Spleen (tissue), 11 donors: ENCODE data around the gene LAMP1. TPM values are rescaled to one million over a fixed set of nuclear protein-coding genes. Genes with fewer than 3 reads are reported as not detected.
"Not testable (repeated sequence)": the region's sequence is repeated elsewhere in the genome, so short reads cannot be mapped to it uniquely, and the experiment has no call there.

Experiments used
- DNase-seq: peaks from one replicate; pipeline ENCODE4 v3.0.0-alpha.2; 2020
- H3K27ac ChIP-seq, 8 donors: fragments of 200-600 bp; sonication (generic) in 7 of 8; 1 replicate in 4 of 8; 2 replicates in 4 of 8; pipeline versions ENCODE4 v1.5.0 to v1.8.0; 2016 to 2021; ENCODE audit warnings: inconsistent platforms in 4 of 8, mild to moderate bottlenecking in 4 of 8, moderate library complexity in 1 of 8
- H3K27me3 ChIP-seq, 7 donors: fragments of 200-600 bp; sonication (generic) in 6 of 7; replicated peaks in 1 of 7; 1 replicate in 4 of 7; 2 replicates in 3 of 7; pipeline versions ENCODE4 v1.5.0 to v1.8.0; 2016 to 2021; ENCODE audit warnings: inconsistent platforms in 3 of 7, mild to moderate bottlenecking in 1 of 7
- H3K36me3 ChIP-seq, 6 donors: fragments of 200-600 bp; sonication (generic) in 5 of 6; 1 replicate in 4 of 6; 2 replicates in 2 of 6; pipeline versions ENCODE4 v1.5.0 to v1.8.0; 2016 to 2021; ENCODE audit warnings: inconsistent platforms in 2 of 6
- H3K4me1 ChIP-seq, 6 donors: fragments of 200-600 bp; sonication (generic) in 5 of 6; 1 replicate in 3 of 6; 2 replicates in 3 of 6; pipeline versions ENCODE4 v1.5.0 to v1.8.0; 2016 to 2021; ENCODE audit warnings: inconsistent platforms in 3 of 6
- H3K4me3 ChIP-seq, 8 donors: fragments of 200-600 bp; sonication (generic) in 7 of 8; 1 replicate in 4 of 8; 2 replicates in 4 of 8; pipeline versions ENCODE4 v1.5.0 to v1.8.0; 2016 to 2021; ENCODE audit warnings: inconsistent platforms in 4 of 8, mild to moderate bottlenecking in 4 of 8, moderate library complexity in 2 of 8
- H3K9me3 ChIP-seq, 8 donors: fragments of 200-600 bp; sonication (generic) in 7 of 8; 1 replicate in 4 of 8; 2 replicates in 4 of 8; pipeline versions ENCODE4 v1.5.0 to v1.8.0; 2016 to 2021; ENCODE audit warnings: inconsistent platforms in 4 of 8
- CTCF ChIP-seq, 11 experiments: fragments of 200-600 bp in 7 of 11; fragments of 450-650 bp in 4 of 11; sonication (generic) in 4 of 11; IDR thresholded peaks in 8 of 11; conservative IDR thresholded peaks in 3 of 11; 1 replicate in 7 of 11; 2 replicates in 4 of 11; pipeline versions ENCODE4 v1.4.0 to v1.8.0; 2016 to 2021; ENCODE audit warnings: antibody characterized with exemption in 11 of 11, inconsistent platforms in 4 of 11, mild to moderate bottlenecking in 1 of 11
- POLR2A ChIP-seq, 3 donors: fragments of 450-650 bp; IDR thresholded peaks; one replicate each; pipeline ENCODE4 v1.5.1; 2017; ENCODE audit warnings: antibody characterized with exemption in 3 of 3, mild to moderate bottlenecking in 1 of 3
- POLR2AphosphoS5 ChIP-seq, 3 donors: sonication (generic); formaldehyde crosslinking; IDR thresholded peaks; one replicate each; pipeline ENCODE4 v1.5.1; 2017; ENCODE audit warnings: antibody characterized with exemption in 3 of 3
- WGBS, 5 donors: extraction: QIAGEN DNeasy Blood & Tissue Kit in 3 of 5; methylation state at CpG; one replicate each; pipeline versions ENCODE4 v1.1.5 to v1.1.7; 2013 to 2018; 5-methylcytosine and 5-hydroxymethylcytosine counted together
- intact Hi-C: fragments of 100-400 bp; cut with DNase I; formaldehyde crosslinking; loops from one replicate; pipeline ENCODE4 v1.15.0; 2023; ENCODE audit warnings: low total_unique reads
- polyA plus RNA-seq, 3 donors: library from polyadenylated mRNA; stranded (reverse); fragments of 200-250 nt; gene quantifications; one replicate each; pipeline ENCODE4 v1.2.1, GENCODE V29; 2013
- total RNA-seq, 7 donors: library from RNA; depleted of rRNA in 3 of 7; stranded (reverse); fragments of >200 nt in 3 of 7; fragmentation: NEBNext Ultra II Directional in 4 of 7; extraction: Animal tissue kit (Norgen Biotek cat#: 25700) in 4 of 7; gene quantifications; one replicate each; pipeline versions ENCODE4 v1.1.0 to v1.2.1, GENCODE V29; 2016 to 2021
- donor health status: healthy with polysubstance abuse.
- donor health status: DM: no; HTN: no; CAD: no; lungs with moderate emphysema.
- donor health status: DM: no; HTN: no; CAD: no.
- donor health status: Bipolar disorder and iron deficiency.
- donor health status: healthy.
- donor health status: DM: no; HTN: no; CAD: no.
- donor health status: DM: yes; HTN: yes; CAD: no.

The LAMP1 gene
- total and polyA plus RNA-seq, 10 donors: 27.0 to 210 (median 141) TPM

DNA sequence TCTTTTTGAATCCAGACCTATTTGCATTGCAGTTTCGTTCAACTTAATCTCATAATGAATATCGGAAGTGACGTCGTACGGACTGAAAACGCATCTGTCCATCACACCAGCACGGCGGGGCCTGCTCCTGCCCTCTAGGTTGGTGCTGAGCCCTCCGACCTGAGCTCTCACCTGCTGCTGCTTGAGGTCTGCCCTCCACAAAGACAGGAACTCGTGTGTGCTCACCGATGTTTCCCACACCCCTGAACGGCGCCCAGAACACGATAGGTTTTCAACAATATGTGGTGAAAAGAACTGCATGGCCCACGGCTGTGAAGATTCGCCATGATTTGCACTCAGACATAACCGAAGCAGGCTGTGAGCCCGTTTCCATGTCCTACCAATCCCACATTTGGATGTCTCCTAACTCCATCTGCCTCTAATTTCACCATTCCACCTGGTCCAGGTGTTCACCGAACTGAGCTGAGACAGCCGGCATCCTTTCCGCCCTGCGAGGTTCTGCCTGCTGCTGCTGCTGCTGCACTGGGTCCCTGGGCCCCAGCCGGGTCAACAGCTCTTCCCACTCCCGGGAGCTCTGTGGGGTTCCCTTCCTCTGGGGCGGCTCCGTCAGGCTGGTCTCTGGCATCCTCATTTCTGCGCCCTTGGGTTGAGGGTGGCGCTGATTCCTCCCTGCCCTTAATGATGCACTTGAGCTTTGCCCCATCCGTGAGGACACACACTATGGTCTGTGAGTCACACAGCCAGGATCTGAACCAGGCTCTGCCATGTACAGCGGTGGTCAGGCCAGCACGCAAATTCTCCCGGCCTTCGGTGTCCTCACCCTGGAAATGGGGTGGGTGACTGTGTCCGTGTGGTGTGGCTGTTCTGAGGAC, 46.0 kb downstream of the LAMP1 start:
- TF ChIP-seq POLR2AphosphoS5 (IDR thresholded peaks at IDR 0.05) (no peak), CTCF (IDR thresholded peaks at IDR 0.05 in 8 of 11, conservative IDR thresholded peaks at IDR 0.05 in 3 of 11) (no peak), POLR2A (IDR thresholded peaks at IDR 0.05) (no peak)
- no peaks in the 10 kb centered on the region for H3K27me3 ChIP-seq
- H3K4me1 ChIP-seq: no peaks in the 10 kb centered on the region
- peaks cover 0 to 19% (median 10%) of the 10 kb centered on the region in 8 donors for H3K9me3 ChIP-seq
- intact Hi-C loops: no loop called here
- DNase-seq: peak; percentile 50
- no peak overlapping the region for H3K4me3 ChIP-seq
- no peak overlapping the region for H3K27ac ChIP-seq
- 84 to 92% (median 86%) methylated on average over 31 to 34 of the region's 34 CpGs for whole genome bisulfite sequencing, 5 donors
- peaks cover 0 to 20% (median 0%) of the 10 kb centered on the region in 6 donors for H3K36me3 ChIP-seq

GRCh38 chr13:113343692-113343968, 46.6 kb downstream of the LAMP1 start:
- TF ChIP-seq POLR2AphosphoS5 (IDR thresholded peaks at IDR 0.05) (no peak), POLR2A (IDR thresholded peaks at IDR 0.05) (no peak), CTCF (IDR thresholded peaks at IDR 0.05 in 8 of 11, conservative IDR thresholded peaks at IDR 0.05 in 3 of 11) (no peak)
- H3K4me1 ChIP-seq: no peaks in the 10 kb centered on the region
- H3K27ac ChIP-seq: no peak overlapping the region
- peaks cover 0 to 21% (median 10%) of the 10 kb centered on the region in 8 donors for H3K9me3 ChIP-seq
- H3K4me3 ChIP-seq: no peak overlapping the region
- intact Hi-C loops: no loop called here
- peak; percentile 41 for DNase-seq
- peaks cover 0 to 21% (median 0%) of the 10 kb centered on the region in 6 donors for H3K36me3 ChIP-seq
- WGBS, 5 donors: 87 to 97% (median 91%) methylated on average over 6 to 7 of the region's 7 CpGs
- no peaks in the 10 kb centered on the region for H3K27me3 ChIP-seq

DNA sequence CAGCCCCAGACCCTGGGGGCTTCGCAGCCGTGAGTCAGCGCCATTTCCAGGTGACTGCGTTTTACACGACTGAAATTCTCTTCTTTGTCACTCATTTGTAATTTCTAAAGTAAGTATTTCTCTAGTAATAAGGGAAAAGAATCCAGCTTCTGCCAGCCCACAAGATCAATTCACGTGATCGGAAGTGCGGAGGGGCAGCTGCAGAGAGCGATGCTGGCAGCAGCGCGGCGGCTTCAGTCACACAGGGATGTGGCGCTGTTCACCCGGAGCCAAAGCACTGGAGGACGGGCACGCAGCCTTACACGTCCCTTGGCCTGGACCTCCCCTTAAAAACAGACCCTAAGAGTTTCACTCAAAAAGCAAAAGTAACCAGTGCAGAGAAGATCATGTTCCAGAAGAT, 48.4 kb downstream of the LAMP1 start:
- 94 to 97% (median 96%) methylated on average over 17 of the region's 17 CpGs for WGBS, 5 donors
- Histone ChIP-seq H3K9me3 (peaks cover 0 to 21% (median 10%) of the 10 kb centered on the region in 8 donors), H3K27me3 (no peaks in the 10 kb centered on the region), H3K4me3 (no peak overlapping the region), H3K36me3 (peaks cover 0 to 30% (median 0%) of the 10 kb centered on the region in 6 donors), H3K4me1 (peaks cover 0 to 1% (median 0%) of the 10 kb centered on the region in 6 donors), H3K27ac (no peak overlapping the region)
- intact Hi-C loops: no loop called here
- TF ChIP-seq POLR2A (IDR thresholded peaks at IDR 0.05) (no peak), CTCF (IDR thresholded peaks at IDR 0.05 in 8 of 11, conservative IDR thresholded peaks at IDR 0.05 in 3 of 11) (no peak), POLR2AphosphoS5 (IDR thresholded peaks at IDR 0.05) (no peak)
- peak; percentile 47 for DNase-seq

DNA sequence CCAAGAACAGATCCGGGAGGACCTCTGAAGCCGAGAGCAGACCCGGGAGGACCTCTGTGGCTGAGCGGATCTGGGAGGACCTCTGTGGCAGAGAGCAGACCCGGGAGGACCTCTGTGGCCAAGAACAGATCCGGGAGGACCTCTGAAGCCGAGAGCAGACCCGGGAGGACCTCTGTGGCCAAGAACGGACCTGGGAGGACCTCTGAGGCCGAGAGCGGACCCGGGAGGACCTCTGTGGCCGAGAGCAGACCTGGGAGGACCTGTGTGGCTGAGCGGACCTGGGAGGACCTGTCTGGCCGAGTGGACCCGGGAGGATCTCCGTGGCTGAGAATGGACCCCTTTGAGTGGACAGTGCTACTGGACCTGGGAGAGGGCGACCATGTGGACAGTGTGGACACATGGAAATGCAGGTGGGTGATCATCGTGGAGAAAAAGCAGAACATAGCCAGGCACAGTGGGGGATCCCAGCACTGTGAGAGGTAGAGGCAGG, 50.7 kb downstream of the LAMP1 start:
- H3K27ac ChIP-seq, H3K27me3 ChIP-seq, H3K4me3 ChIP-seq, intact Hi-C loops: not testable (repeated sequence)
- H3K36me3 ChIP-seq: peaks cover 0 to 30% (median 0%) of the 10 kb centered on the region in 6 donors
- H3K9me3 ChIP-seq: peaks cover 0 to 21% (median 10%) of the 10 kb centered on the region in 8 donors
- peak; percentile 31 for DNase-seq
- H3K4me1 ChIP-seq: peaks cover 0 to 11% (median 4%) of the 10 kb centered on the region in 6 donors
- WGBS, 5 donors: 90 to 97% (median 95%) methylated on average over 19 of the region's 19 CpGs
